Measurements from ENCODE around the gene SAMSN1.
A peak's percentile ranks its signal among the peaks of the same experiment; 100 is the strongest.

The SAMSN1 gene

DNA sequence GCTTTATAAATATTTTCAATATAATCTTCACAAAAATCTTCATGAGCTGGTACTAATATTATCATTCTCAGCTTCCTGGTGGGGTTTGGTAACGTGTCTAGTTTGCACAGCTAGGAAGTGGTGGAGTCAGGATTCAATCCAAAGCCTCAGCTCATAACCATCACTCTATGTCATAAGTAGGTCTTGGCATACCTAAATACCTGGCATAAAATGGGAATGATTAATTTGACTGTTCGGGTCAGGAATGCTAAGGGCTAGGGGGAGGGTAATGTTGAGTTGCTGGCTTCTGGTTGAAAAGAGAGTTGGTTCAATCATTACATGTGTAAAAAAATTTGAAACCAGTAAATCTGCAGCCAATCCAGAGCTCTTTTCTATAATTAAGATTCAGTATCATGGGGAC is 5.6 kb upstream of the SAMSN1 start:
- peaks cover 37% of the 10 kb centered on the region for H3K4me1 ChIP-seq (ENCODE audit: insufficient read depth, low read length, severe bottlenecking)
- TF ChIP-seq EZH2 (IDR thresholded peaks at IDR 0.05; ENCODE audit: borderline replicate concordance, low read length): no peak
- TF ChIP-seq, protein P1, sequence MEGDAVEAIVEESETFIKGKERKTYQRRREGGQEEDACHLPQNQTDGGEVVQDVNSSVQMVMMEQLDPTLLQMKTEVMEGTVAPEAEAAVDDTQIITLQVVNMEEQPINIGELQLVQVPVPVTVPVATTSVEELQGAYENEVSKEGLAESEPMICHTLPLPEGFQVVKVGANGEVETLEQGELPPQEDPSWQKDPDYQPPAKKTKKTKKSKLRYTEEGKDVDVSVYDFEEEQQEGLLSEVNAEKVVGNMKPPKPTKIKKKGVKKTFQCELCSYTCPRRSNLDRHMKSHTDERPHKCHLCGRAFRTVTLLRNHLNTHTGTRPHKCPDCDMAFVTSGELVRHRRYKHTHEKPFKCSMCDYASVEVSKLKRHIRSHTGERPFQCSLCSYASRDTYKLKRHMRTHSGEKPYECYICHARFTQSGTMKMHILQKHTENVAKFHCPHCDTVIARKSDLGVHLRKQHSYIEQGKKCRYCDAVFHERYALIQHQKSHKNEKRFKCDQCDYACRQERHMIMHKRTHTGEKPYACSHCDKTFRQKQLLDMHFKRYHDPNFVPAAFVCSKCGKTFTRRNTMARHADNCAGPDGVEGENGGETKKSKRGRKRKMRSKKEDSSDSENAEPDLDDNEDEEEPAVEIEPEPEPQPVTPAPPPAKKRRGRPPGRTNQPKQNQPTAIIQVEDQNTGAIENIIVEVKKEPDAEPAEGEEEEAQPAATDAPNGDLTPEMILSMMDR (IDR thresholded peaks at IDR 0.05; ENCODE audit: low read length): no peak
- no peak overlapping the region; the same call in 1 of the 2 replicates for H2AFZ ChIP-seq (ENCODE audit: low read length)
- no peaks in the 10 kb centered on the region for H3K9me2 ChIP-seq (ENCODE audit: low read depth, low read length)
- H3K27me3 ChIP-seq (ENCODE audit: insufficient read depth, low read length): no peaks in the 10 kb centered on the region
- H3K9me3 ChIP-seq (ENCODE audit: low read length): no peaks in the 10 kb centered on the region
- no peaks in the 10 kb centered on the region for H3K79me2 ChIP-seq (ENCODE audit: insufficient read depth, low read length)
- no peaks in the 10 kb centered on the region for H3F3A ChIP-seq (ENCODE audit: insufficient read depth, low read length)
- H4K20me1 ChIP-seq (ENCODE audit: insufficient read depth, low read length): no peaks in the 10 kb centered on the region
- H3K36me3 ChIP-seq (ENCODE audit: insufficient read depth, low read length): no peaks in the 10 kb centered on the region
- H3K4me3 ChIP-seq (ENCODE audit: low read depth, low read length, poor library complexity, severe bottlenecking): no peak overlapping the region
- H3K9ac ChIP-seq (ENCODE audit: low read length): no peak overlapping the region
- no peak overlapping the region for H3K4me2 ChIP-seq (ENCODE audit: low read length)
- no peak overlapping the region for H3K27ac ChIP-seq (ENCODE audit: low read depth, low read length, poor library complexity, severe bottlenecking)

DNA sequence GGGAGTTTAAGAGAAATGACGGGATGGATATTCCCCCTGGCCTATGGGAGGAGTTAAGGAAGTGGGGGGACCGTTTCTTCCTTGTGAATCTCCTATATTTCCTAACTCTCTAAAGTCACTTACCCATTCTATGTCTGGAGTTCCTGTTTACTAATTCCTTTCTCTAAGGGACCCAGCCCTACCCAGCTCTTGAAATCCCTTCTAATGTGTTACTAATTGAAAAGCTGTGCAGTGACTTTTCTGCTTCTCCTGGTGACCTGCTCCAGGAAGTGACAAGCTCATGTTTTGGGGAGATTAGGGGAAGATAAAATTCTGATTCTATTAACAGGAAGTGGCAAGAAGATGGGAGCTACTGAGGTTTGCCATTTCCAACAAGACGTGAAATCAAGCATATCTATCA is 4.0 kb upstream of the SAMSN1 start:
- Histone ChIP-seq H3K4me3 (ENCODE audit: low read depth, low read length, poor library complexity, severe bottlenecking) (no peak overlapping the region), H3K27me3 (ENCODE audit: insufficient read depth, low read length) (no peaks in the 10 kb centered on the region), H3K79me2 (ENCODE audit: insufficient read depth, low read length) (peaks cover 7% of the 10 kb centered on the region), H4K20me1 (ENCODE audit: insufficient read depth, low read length) (no peaks in the 10 kb centered on the region), H3K4me2 (ENCODE audit: low read length) (no peak overlapping the region), H3F3A (ENCODE audit: insufficient read depth, low read length) (no peaks in the 10 kb centered on the region), H3K9me2 (ENCODE audit: low read depth, low read length) (no peaks in the 10 kb centered on the region), H3K9ac (ENCODE audit: low read length) (no peak overlapping the region), H3K9me3 (ENCODE audit: low read length) (no peaks in the 10 kb centered on the region), H3K4me1 (ENCODE audit: insufficient read depth, low read length, severe bottlenecking) (peaks cover 36% of the 10 kb centered on the region), H2AFZ (ENCODE audit: low read length) (peak overlapping the region; percentile 45; the same call in 1 of the 2 replicates), H3K36me3 (ENCODE audit: insufficient read depth, low read length) (no peaks in the 10 kb centered on the region), H3K27ac (ENCODE audit: low read depth, low read length, poor library complexity, severe bottlenecking) (no peak overlapping the region)
- TF ChIP-seq, protein P1 (IDR thresholded peaks at IDR 0.05; ENCODE audit: low read length): no peak
- no peak for TF ChIP-seq EZH2 (IDR thresholded peaks at IDR 0.05; ENCODE audit: borderline replicate concordance, low read length)

DNA sequence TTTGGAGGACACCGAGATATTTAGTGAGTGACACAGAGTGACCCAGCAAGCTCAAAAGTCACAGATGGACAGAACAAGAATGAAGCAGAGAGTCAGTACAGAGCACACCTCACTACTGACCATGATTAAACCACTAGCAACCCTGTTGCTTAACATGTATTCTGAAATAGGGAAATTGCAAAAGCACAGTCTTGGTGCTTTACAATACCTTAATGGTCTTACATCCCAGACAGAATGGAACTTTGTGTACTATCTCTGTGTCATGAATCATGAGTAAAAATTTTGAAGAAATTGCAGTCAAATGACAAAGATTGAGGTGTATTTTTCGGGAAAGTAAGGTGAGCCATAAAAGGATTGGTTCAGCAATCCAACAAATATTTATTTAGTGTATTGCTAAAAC is 2.7 kb upstream of the SAMSN1 start:
- no peak overlapping the region for H3K9ac ChIP-seq (ENCODE audit: low read length)
- no peaks in the 10 kb centered on the region for H3K36me3 ChIP-seq (ENCODE audit: insufficient read depth, low read length)
- H3K9me3 ChIP-seq (ENCODE audit: low read length): no peaks in the 10 kb centered on the region
- H2AFZ ChIP-seq (ENCODE audit: low read length): no peak overlapping the region
- no peaks in the 10 kb centered on the region for H4K20me1 ChIP-seq (ENCODE audit: insufficient read depth, low read length)
- TF ChIP-seq EZH2 (IDR thresholded peaks at IDR 0.05; ENCODE audit: borderline replicate concordance, low read length): no peak
- TF ChIP-seq, protein P1 (IDR thresholded peaks at IDR 0.05; ENCODE audit: low read length): no peak
- no peak overlapping the region for H3K4me3 ChIP-seq (ENCODE audit: low read depth, low read length, poor library complexity, severe bottlenecking)
- H3F3A ChIP-seq (ENCODE audit: insufficient read depth, low read length): no peaks in the 10 kb centered on the region
- no peaks in the 10 kb centered on the region for H3K27me3 ChIP-seq (ENCODE audit: insufficient read depth, low read length)
- H3K4me1 ChIP-seq (ENCODE audit: insufficient read depth, low read length, severe bottlenecking): peaks cover 46% of the 10 kb centered on the region
- no peaks in the 10 kb centered on the region for H3K9me2 ChIP-seq (ENCODE audit: low read depth, low read length)
- no peak overlapping the region for H3K27ac ChIP-seq (ENCODE audit: low read depth, low read length, poor library complexity, severe bottlenecking)
- H3K79me2 ChIP-seq (ENCODE audit: insufficient read depth, low read length): peaks cover 20% of the 10 kb centered on the region
- no peak overlapping the region for H3K4me2 ChIP-seq (ENCODE audit: low read length)

Measured in OCI-LY1 (cell line).